ENCODE results near the gene CTAG1B.
"Not testable (repeated sequence)": the region's sequence is repeated elsewhere in the genome, so short reads cannot be mapped to it uniquely, and the experiment has no call there.

- TF ChIP-seq CTCF (conservative IDR thresholded peaks at IDR 0.05 in 1 of 2, IDR thresholded peaks at IDR 0.05 in 1 of 2; ENCODE audit: extremely low read depth in 1 of 2, insufficient read depth in 1 of 2, low read depth in 1 of 2, low read length in 2 of 2); EZH2 (IDR thresholded peaks at IDR 0.05; ENCODE audit: borderline replicate concordance, low read length): not testable (repeated sequence)
Observed at GRCh38 chrX:154619182-154619581, at the start of gene CTAG1B.

All from mammary epithelial cell (primary cell).